Aorta (tissue), 4 donors: ENCODE measurements around the gene FGFR3. TPM values are rescaled to one million over a fixed set of nuclear protein-coding genes. Genes with fewer than 3 reads are reported as not detected.

Experiments
- polyA plus RNA-seq, 2 donors: library from polyadenylated mRNA; stranded (reverse); fragments of 200-250 nt; gene quantifications; one replicate each; pipeline ENCODE4 v1.2.3, GENCODE V29; 2013
- total RNA-seq, 2 donors: library from RNA; stranded (reverse); fragmentation: NEBNext Ultra II Directional; extraction: Animal tissue kit (Norgen Biotek cat#: 25700); gene quantifications; one replicate each; pipeline ENCODE4 v1.2.1, GENCODE V29; 2021
- donor health status: healthy with polysubstance abuse.
- donor health status: Bipolar disorder and iron deficiency.
- donor health status: DM: no; HTN: no; CAD: no.
- donor health status: DM: yes; HTN: yes; CAD: no.

Gene FGFR3
- total and polyA plus RNA-seq, 4 donors: 1.0 to 4.0 (median 1.8) TPM

Other genes starting within 250 kb of the FGFR3 start
- 1 to 10 TPM; 1.5 to 1.9 TPM for gene FAM53A, start 109.0 kb upstream of the FGFR3 start, total RNA-seq
- under 1 TPM in 1 of 2 donors, not detected in 1; 0.77 TPM for gene FAM53A, start 109.0 kb upstream of the FGFR3 start, polyA plus RNA-seq
- 10 to 100 TPM; 25.1 to 25.3 TPM for gene SLBP, start 81.0 kb upstream of the FGFR3 start, total RNA-seq
- gene SLBP, start 81.0 kb upstream of the FGFR3 start, polyA plus RNA-seq: 10 to 100 TPM; 27.2 to 35.1 TPM
- 10 to 100 TPM; 24.9 to 26.6 TPM for gene TMEM129, start 72.0 kb upstream of the FGFR3 start, total RNA-seq
- gene TMEM129, start 72.0 kb upstream of the FGFR3 start, polyA plus RNA-seq: 10 to 100 TPM; 14.8 to 36.4 TPM
- 10 to 100 TPM in 1 of 2 donors, 1 to 10 TPM in 1; 7.6 to 16.1 TPM for gene TACC3, start 71.8 kb upstream of the FGFR3 start, total RNA-seq
- 1 to 10 TPM; 5.2 to 9.3 TPM for gene TACC3, start 71.8 kb upstream of the FGFR3 start, polyA plus RNA-seq
- 10 to 100 TPM; 25.3 to 25.6 TPM for gene LETM1, start 62.9 kb downstream of the FGFR3 start, total RNA-seq
- gene LETM1, start 62.9 kb downstream of the FGFR3 start, polyA plus RNA-seq: 10 to 100 TPM in 1 of 2 donors, 1 to 10 TPM in 1; 6.8 to 12.4 TPM
- 10 to 100 TPM; 47.2 to 56.6 TPM for gene NSD2, start 78.1 kb downstream of the FGFR3 start, total RNA-seq
- 10 to 100 TPM in 1 of 2 donors, 1 to 10 TPM in 1; 8.0 to 10.9 TPM for gene NSD2, start 78.1 kb downstream of the FGFR3 start, polyA plus RNA-seq
- 10 to 100 TPM; 17.7 to 27.4 TPM for gene NELFA, start 215.7 kb downstream of the FGFR3 start, total RNA-seq
- gene NELFA, start 215.7 kb downstream of the FGFR3 start, polyA plus RNA-seq: 10 to 100 TPM in 1 of 2 donors, 1 to 10 TPM in 1; 5.8 to 21.7 TPM